Liver (tissue), 9 donors: ENCODE data around the gene LARGE2. TPM values are rescaled to one million over a fixed set of nuclear protein-coding genes. Genes with fewer than 3 reads are reported as not detected.

Experiments used
- DNase-seq: peaks from one replicate; pipeline ENCODE4 v3.0.0-alpha.2; 2017; ENCODE audit warnings: low spot score
- H3K27ac ChIP-seq, 2 donors: one replicate each; pipeline ENCODE4 v1.7.0; 2013; ENCODE audit warnings: inconsistent platforms in 2 of 2, low read length in 2 of 2, control low read depth in 1 of 2, low read depth in 1 of 2, mild to moderate bottlenecking in 1 of 2
- H3K27me3 ChIP-seq, 4 donors: one replicate each; pipeline versions ENCODE4 v1.6.1 to v1.7.0; 2013; ENCODE audit warnings: low read length in 3 of 4, inconsistent platforms in 1 of 4, mild to moderate bottlenecking in 1 of 4, moderate library complexity in 1 of 4; ENCODE audit not compliant: control insufficient read depth in 4 of 4, insufficient read depth in 4 of 4
- H3K36me3 ChIP-seq, 4 donors: one replicate each; pipeline versions ENCODE4 v1.6.1 to v1.7.0; 2013; ENCODE audit warnings: low read length in 3 of 4, mild to moderate bottlenecking in 3 of 4, low read depth in 1 of 4, moderate library complexity in 1 of 4; ENCODE audit not compliant: control insufficient read depth in 4 of 4, insufficient read depth in 3 of 4
- H3K4me1 ChIP-seq, 4 donors: one replicate each; pipeline versions ENCODE4 v1.6.1 to v1.7.0; 2013; ENCODE audit warnings: low read length in 3 of 4, mild to moderate bottlenecking in 3 of 4, moderate library complexity in 1 of 4; ENCODE audit not compliant: control insufficient read depth in 4 of 4, insufficient read depth in 4 of 4
- H3K4me3 ChIP-seq, 3 donors: one replicate each; pipeline versions ENCODE4 v1.6.1 to v1.7.0; 2013; ENCODE audit warnings: low read length in 3 of 3, control low read depth in 1 of 3, low read depth in 1 of 3, mild to moderate bottlenecking in 1 of 3
- H3K9ac ChIP-seq, 2 donors: one replicate each; pipeline ENCODE4 v1.7.0; 2013; ENCODE audit warnings: low read length in 2 of 2, mild to moderate bottlenecking in 2 of 2, moderate library complexity in 2 of 2, control low read depth in 1 of 2, low read depth in 1 of 2
- H3K9me3 ChIP-seq, 4 donors: one replicate each; pipeline versions ENCODE4 v1.6.1 to v1.7.0; 2013; ENCODE audit warnings: low read length in 3 of 4; ENCODE audit not compliant: control insufficient read depth in 4 of 4
- ATF3 ChIP-seq: IDR thresholded peaks from 2 replicates; pipeline ENCODE4 v1.6.1; 2016; ENCODE audit warnings: antibody characterized with exemption
- EGR1 ChIP-seq, 2 donors: IDR thresholded peaks; 2 replicates each; pipeline ENCODE4 v1.6.1; 2016 to 2018; ENCODE audit warnings: antibody characterized with exemption in 2 of 2, low read depth in 2 of 2
- FOXA2 ChIP-seq: IDR thresholded peaks from 2 replicates; pipeline ENCODE4 v1.6.1; 2016; ENCODE audit warnings: antibody characterized with exemption
- HNF4A ChIP-seq, 2 donors: conservative IDR thresholded peaks; 2 replicates each; pipeline ENCODE4 v1.6.1; 2016; ENCODE audit warnings: antibody characterized with exemption in 2 of 2, mild to moderate bottlenecking in 2 of 2
- HNF4G ChIP-seq: IDR thresholded peaks from 2 replicates; pipeline ENCODE4 v1.6.1; 2016; ENCODE audit warnings: antibody characterized with exemption
- JUND ChIP-seq, 2 donors: IDR thresholded peaks; 2 replicates each; pipeline ENCODE4 v1.6.1; 2016; ENCODE audit warnings: antibody characterized with exemption in 2 of 2
- NR2F2 ChIP-seq: IDR thresholded peaks from 2 replicates; pipeline ENCODE4 v1.6.1; 2016; ENCODE audit warnings: antibody characterized with exemption
- RAD21 ChIP-seq, 2 donors: IDR thresholded peaks; 2 replicates each; pipeline ENCODE4 v1.6.1; 2016; ENCODE audit warnings: antibody characterized with exemption in 2 of 2, mild to moderate bottlenecking in 2 of 2
- REST ChIP-seq: IDR thresholded peaks from 2 replicates; pipeline ENCODE4 v1.6.1; 2016; ENCODE audit warnings: antibody characterized with exemption, mild to moderate bottlenecking
- RXRA ChIP-seq, 2 donors: IDR thresholded peaks; 2 replicates each; pipeline ENCODE4 v1.6.1; 2017 to 2018; ENCODE audit warnings: antibody characterized with exemption in 2 of 2, mild to moderate bottlenecking in 1 of 2
- SP1 ChIP-seq: IDR thresholded peaks from 2 replicates; pipeline ENCODE4 v1.6.1; 2018; ENCODE audit warnings: antibody characterized with exemption, mild to moderate bottlenecking
- TAF1 ChIP-seq: conservative IDR thresholded peaks from 2 replicates; pipeline ENCODE4 v1.6.1; 2016; ENCODE audit warnings: antibody characterized with exemption, mild to moderate bottlenecking
- YY1 ChIP-seq: IDR thresholded peaks from 2 replicates; pipeline ENCODE4 v1.6.1; 2016; ENCODE audit warnings: antibody characterized with exemption, mild to moderate bottlenecking
- ZBTB33 ChIP-seq: IDR thresholded peaks from 2 replicates; pipeline ENCODE4 v1.6.1; 2016; ENCODE audit warnings: antibody characterized with exemption
- WGBS: extraction: QIAGEN DNeasy Blood & Tissue Kit; methylation state at CpG from one replicate; pipeline ENCODE4 v1.1.7; 2013; 5-methylcytosine and 5-hydroxymethylcytosine counted together
- polyA plus RNA-seq, 2 donors: library from polyadenylated mRNA; stranded (reverse) in 1 of 2; unstranded in 1 of 2; fragments of 200-250 nt in 1 of 2; fragments of >200 nt in 1 of 2; fragmentation: Nextera tagmentation in 1 of 2; extraction: Ambion mirVana in 1 of 2; gene quantifications; one replicate each; pipeline versions ENCODE4 v1.2.1 to v1.2.3, GENCODE V29; 2013 to 2015
- total RNA-seq, 2 donors: library from RNA; depleted of rRNA; stranded (reverse); fragments of >200 nt; gene quantifications; one replicate each; pipeline ENCODE4 v1.2.3, GENCODE V29; 2014
- TF ChIP-seq, protein P1 (sequence below): fragments of 150-350 bp; IDR thresholded peaks from 2 replicates; pipeline ENCODE4 v1.5.1; 2017; ENCODE audit warnings: improper control_type of control experiment, low read depth, low read length; ENCODE audit not compliant: missing input control
- TF ChIP-seq, protein P2 (sequence below): IDR thresholded peaks from 2 replicates; pipeline ENCODE4 v1.6.1; 2016; ENCODE audit warnings: antibody characterized with exemption
- donor health status: healthy.
- donor health status: healthy.
- donor health status: healthy.
- donor health status: healthy.
- donor health status: healthy.

The LARGE2 gene
- total and polyA plus RNA-seq, 4 donors = 1.3 to 1.9 (median 1.5) TPM

GRCh38 chr11:45941285-45941684 is 18.8 kb downstream of the LARGE2 start (continued):
- no peak for TF ChIP-seq YY1
- no peak for TF ChIP-seq RAD21 (IDR thresholded peaks at IDR 0.05)

- Histone ChIP-seq H3K27me3 (no peaks in the 10 kb centered on the region), H3K27ac (no peak overlapping the region), H3K36me3 (peaks cover 3 to 19% (median 9%) of the 10 kb centered on the region in 4 donors), H3K4me3 (no peak overlapping the region), H3K9ac (no peak overlapping the region), H3K9me3 (no peaks in the 10 kb centered on the region), H3K4me1 (peaks cover 0 to 16% (median 7%) of the 10 kb centered on the region in 4 donors)
- 48% methylated on average over 4 of the region's 4 CpGs for WGBS
- DNase-seq = no peak
- no peak for TF ChIP-seq ATF3
- TF ChIP-seq, protein P1, sequence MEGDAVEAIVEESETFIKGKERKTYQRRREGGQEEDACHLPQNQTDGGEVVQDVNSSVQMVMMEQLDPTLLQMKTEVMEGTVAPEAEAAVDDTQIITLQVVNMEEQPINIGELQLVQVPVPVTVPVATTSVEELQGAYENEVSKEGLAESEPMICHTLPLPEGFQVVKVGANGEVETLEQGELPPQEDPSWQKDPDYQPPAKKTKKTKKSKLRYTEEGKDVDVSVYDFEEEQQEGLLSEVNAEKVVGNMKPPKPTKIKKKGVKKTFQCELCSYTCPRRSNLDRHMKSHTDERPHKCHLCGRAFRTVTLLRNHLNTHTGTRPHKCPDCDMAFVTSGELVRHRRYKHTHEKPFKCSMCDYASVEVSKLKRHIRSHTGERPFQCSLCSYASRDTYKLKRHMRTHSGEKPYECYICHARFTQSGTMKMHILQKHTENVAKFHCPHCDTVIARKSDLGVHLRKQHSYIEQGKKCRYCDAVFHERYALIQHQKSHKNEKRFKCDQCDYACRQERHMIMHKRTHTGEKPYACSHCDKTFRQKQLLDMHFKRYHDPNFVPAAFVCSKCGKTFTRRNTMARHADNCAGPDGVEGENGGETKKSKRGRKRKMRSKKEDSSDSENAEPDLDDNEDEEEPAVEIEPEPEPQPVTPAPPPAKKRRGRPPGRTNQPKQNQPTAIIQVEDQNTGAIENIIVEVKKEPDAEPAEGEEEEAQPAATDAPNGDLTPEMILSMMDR = no peak
- no peak for TF ChIP-seq EGR1 (IDR thresholded peaks at IDR 0.05; ENCODE audit: low read depth in 2 of 2)
- TF ChIP-seq REST = no peak
- no peak for TF ChIP-seq SP1
- peak in 1 of 2 donors; percentile 7 for TF ChIP-seq HNF4A (conservative IDR thresholded peaks at IDR 0.05)
These were observed 19.9 kb downstream of the LARGE2 start for GRCh38 chr11:45942381-45942780.

DNA sequence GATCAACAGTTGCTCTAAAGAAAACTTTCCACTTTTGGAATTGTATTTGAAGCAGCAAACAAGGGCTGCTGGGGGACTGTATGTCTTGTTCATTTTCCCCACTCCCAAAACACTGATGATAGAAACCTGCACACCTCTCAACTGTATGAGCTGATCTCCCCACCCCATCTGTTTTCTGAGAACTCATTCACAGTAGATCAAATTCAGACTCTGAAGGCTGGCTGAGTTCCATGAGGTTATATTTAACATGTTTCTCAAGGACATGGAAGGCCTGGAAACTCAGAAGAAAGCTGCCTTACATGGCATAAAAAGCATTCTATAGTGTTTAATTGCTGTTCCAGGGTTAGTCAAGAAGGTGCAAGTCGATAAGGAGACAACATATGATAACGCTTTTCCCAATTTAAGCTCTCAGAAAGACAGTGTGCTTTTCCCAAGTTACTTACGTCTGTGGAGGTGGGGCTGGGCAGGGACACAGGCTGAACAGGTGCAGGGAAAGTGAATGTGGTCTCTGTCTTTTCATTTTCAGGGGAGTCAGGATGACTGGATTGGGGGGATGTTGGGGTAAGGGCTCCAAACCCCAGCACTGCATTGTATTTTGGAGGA is 23.0 kb downstream of the LARGE2 start:
- H3K9ac ChIP-seq = no peak overlapping the region
- no peaks in the 10 kb centered on the region for H3K27me3 ChIP-seq
- H3K27ac ChIP-seq = no peak overlapping the region
- H3K36me3 ChIP-seq = peaks cover 4 to 36% (median 23%) of the 10 kb centered on the region in 4 donors
- H3K9me3 ChIP-seq = no peaks in the 10 kb centered on the region
- H3K4me3 ChIP-seq = no peak overlapping the region
- peaks cover 0 to 16% (median 9%) of the 10 kb centered on the region in 4 donors for H3K4me1 ChIP-seq
- no peak for DNase-seq
- 95% methylated on average over 3 of the region's 3 CpGs for WGBS
- TF ChIP-seq FOXA2 = no peak
- TF ChIP-seq YY1 = no peak
- TF ChIP-seq EGR1 (IDR thresholded peaks at IDR 0.05; ENCODE audit: low read depth in 2 of 2) = no peak
- TF ChIP-seq NR2F2 = no peak
- TF ChIP-seq HNF4A (conservative IDR thresholded peaks at IDR 0.05) = no peak
- TF ChIP-seq JUND (IDR thresholded peaks at IDR 0.05) = no peak
- TF ChIP-seq, protein P2, sequence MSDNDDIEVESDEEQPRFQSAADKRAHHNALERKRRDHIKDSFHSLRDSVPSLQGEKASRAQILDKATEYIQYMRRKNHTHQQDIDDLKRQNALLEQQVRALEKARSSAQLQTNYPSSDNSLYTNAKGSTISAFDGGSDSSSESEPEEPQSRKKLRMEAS = no peak
- no peak for TF ChIP-seq REST
- no peak for TF ChIP-seq ZBTB33
- no peak for TF ChIP-seq TAF1
- no peak for TF ChIP-seq RXRA (IDR thresholded peaks at IDR 0.05)
- no peak for TF ChIP-seq HNF4G
- TF ChIP-seq RAD21 (IDR thresholded peaks at IDR 0.05) = no peak
